HepG2 (cell line): ENCODE data around the gene MSL3B.

Source experiments
- ATAC-seq: fragments of 200-7000 bp; cut with Tn5 transposase; 3 replicates; pipeline ENCODE4 v1.9.1; 2020; ENCODE audit warnings: mild to moderate bottlenecking, moderate library complexity
- BruUV-seq: library from RNA; stranded (reverse); fragments of 400-500 nt; replicated peaks from 2 replicates; lab custom pipeline; 2021; lab: Mats Ljungman, UMichigan
- CTCF ChIA-PET: fragments of 300-600 bp; formaldehyde crosslinking; extraction: SDS; loops from one replicate; lab custom pipeline; 2021; ENCODE audit warnings: low total read pairs, inconsistent platforms, low intra/inter-chr PET ratio; lab: Yijun Ruan, JAX
- POLR2A ChIA-PET: fragments of 350-600 bp; sonication (Branson Sonifier 250); formaldehyde crosslinking; loops from one replicate; lab custom pipeline; 2020; ENCODE audit warnings: antibody characterized with exemption, inconsistent platforms; lab: Yijun Ruan, JAX
- DNase-seq: peaks from one replicate; pipeline ENCODE4 v3.0.0-alpha.2; 2015; ENCODE audit warnings: low spot score
- FAIRE-seq: peaks from 3 replicates; lab custom pipeline; 2011; peaks lifted over from hg19 to GRCh38; lab: Jason Lieb, UNC
- H2AFZ ChIP-seq: one replicate; pipeline ENCODE4 v1.6.1; 2011; ENCODE audit warnings: low read length, inconsistent platforms
- H3K27ac ChIP-seq: fragments of 300-600 bp; 3 replicates; pipeline ENCODE4 v1.8.0; 2011; ENCODE audit warnings: mixed run types, mild to moderate bottlenecking, mixed read lengths, low read length, inconsistent platforms; ENCODE audit not compliant: insufficient read depth; ENCODE audit errors: extremely low read length
- H3K27me3 ChIP-seq, 2 experiments: fragments of 200-600 bp in 1 of 2; 2 replicates in 1 of 2; 3 replicates in 1 of 2; pipeline versions ENCODE4 v1.6.0 to v1.8.0; 2011; ENCODE audit warnings: low read length in 2 of 2, mild to moderate bottlenecking in 2 of 2, moderate library complexity in 2 of 2, inconsistent platforms in 1 of 2; ENCODE audit not compliant: insufficient read depth in 2 of 2, control insufficient read depth in 1 of 2
- H3K36me3 ChIP-seq, 2 experiments: fragments of 200-600 bp in 1 of 2; replicated peaks in 1 of 2; 2 replicates in 1 of 2; 3 replicates in 1 of 2; pipeline versions ENCODE4 v1.5.1 to v1.8.0; 2011; ENCODE audit warnings: low read length in 2 of 2, inconsistent platforms in 1 of 2; ENCODE audit not compliant: insufficient read depth in 2 of 2, control insufficient read depth in 1 of 2
- H3K4me1 ChIP-seq: 2 replicates; pipeline ENCODE4 v1.5.1; 2012; ENCODE audit warnings: low read length, inconsistent platforms; ENCODE audit not compliant: insufficient read depth
- H3K4me2 ChIP-seq: 2 replicates; pipeline ENCODE4 v1.6.0; 2011; ENCODE audit warnings: low read depth, low read length, inconsistent platforms
- H3K4me3 ChIP-seq, 3 experiments: fragments of 200-600 bp in 1 of 3; sonication (generic), shearing (Covaris generic) in 1 of 3; replicated peaks in 1 of 3; 2 replicates each; pipeline ENCODE4 v1.5.1; 2011 to 2016; ENCODE audit warnings: low read length in 3 of 3, inconsistent platforms in 2 of 3, low read depth in 2 of 3, mild to moderate bottlenecking in 2 of 3, control low read depth in 1 of 3, mixed read lengths in 1 of 3; ENCODE audit not compliant: insufficient read depth in 1 of 3
- H3K79me2 ChIP-seq: one replicate; pipeline ENCODE4 v1.6.1; 2011; ENCODE audit warnings: low read length, inconsistent platforms; ENCODE audit not compliant: insufficient read depth
- H3K9ac ChIP-seq: 2 replicates; pipeline ENCODE4 v1.6.0; 2011; ENCODE audit warnings: mild to moderate bottlenecking, low read depth, low read length, inconsistent platforms; ENCODE audit not compliant: insufficient read depth
- H3K9me3 ChIP-seq: 2 replicates; pipeline ENCODE4 v1.5.1; 2012; ENCODE audit warnings: mild to moderate bottlenecking, low read length
- H4K20me1 ChIP-seq: 2 replicates; pipeline ENCODE4 v1.6.0; 2011; ENCODE audit warnings: inconsistent platforms, mild to moderate bottlenecking, low read length, moderate library complexity; ENCODE audit not compliant: insufficient read depth
- AFF4 ChIP-seq: sonication (generic); formaldehyde crosslinking; IDR thresholded peaks from 2 replicates; pipeline ENCODE4 v1.4.0; 2020; ENCODE audit warnings: missing genetic modification reagents
- HBP1 ChIP-seq: IDR thresholded peaks from 2 replicates; pipeline ENCODE4 v1.6.1; 2016; ENCODE audit warnings: low read depth, control low read depth
- MYC ChIP-seq: sonication (generic); formaldehyde crosslinking; IDR thresholded peaks from 2 replicates; pipeline ENCODE4 v1.9.0; 2021; ENCODE audit warnings: missing genetic modification reagents, borderline replicate concordance
- NCOA2 ChIP-seq: sonication (generic); formaldehyde crosslinking; IDR thresholded peaks from 2 replicates; pipeline ENCODE4 v1.8.0; 2022; ENCODE audit warnings: inconsistent platforms
- SKIL ChIP-seq: sonication (generic); formaldehyde crosslinking; IDR thresholded peaks from 2 replicates; pipeline ENCODE4 v1.8.0; 2022; ENCODE audit warnings: missing genetic modification reagents, mild to moderate bottlenecking, moderate library complexity, borderline replicate concordance
- TCF7L2 ChIP-seq: IDR thresholded peaks from 2 replicates; pipeline ENCODE4 v1.6.1; 2011; ENCODE audit warnings: mild to moderate bottlenecking, low read depth, low read length, moderate library complexity
- ZNF280B ChIP-seq: sonication (generic); formaldehyde crosslinking; IDR thresholded peaks from 2 replicates; pipeline ENCODE4 v1.5.0; 2020; ENCODE audit warnings: missing genetic modification reagents, mild to moderate bottlenecking, borderline replicate concordance
- ZNF296 ChIP-seq: sonication (generic); formaldehyde crosslinking; conservative IDR thresholded peaks from 2 replicates; pipeline ENCODE4 v1.5.0; 2020; ENCODE audit warnings: mild to moderate bottlenecking, missing genetic modification reagents
- ZNF598 ChIP-seq: sonication (generic); formaldehyde crosslinking; IDR thresholded peaks from 2 replicates; pipeline ENCODE4 v1.5.1; 2020; ENCODE audit warnings: mild to moderate bottlenecking, missing genetic modification reagents, borderline replicate concordance
- ZNF691 ChIP-seq: sonication (generic); formaldehyde crosslinking; IDR thresholded peaks from 2 replicates; pipeline ENCODE4 v1.4.0; 2020; ENCODE audit warnings: missing genetic modification reagents, low read depth, mild to moderate bottlenecking, borderline replicate concordance
- ZNF704 ChIP-seq: sonication (generic); formaldehyde crosslinking; IDR thresholded peaks from 2 replicates; pipeline ENCODE4 v1.8.1; 2023; ENCODE audit warnings: mild to moderate bottlenecking, inconsistent platforms, moderate library complexity, missing genetic modification reagents, borderline replicate concordance
- WGBS: methylation state at CpG from one replicate; pipeline ENCODE4 v1.1.6; 2017; ENCODE audit warnings: low lambda C conversion rate; 5-methylcytosine and 5-hydroxymethylcytosine counted together
- in situ Hi-C: cut with HindIII; loops from 2 replicates; pipeline ENCODE4 v1.10.0; 2017; ENCODE audit warnings: low pct_unique_long_range_greater_than_20kb; ENCODE audit not compliant: extremely low pct_ligation_motif_present
- intact Hi-C: fragments of 100-400 bp; cut with micrococcal nuclease; formaldehyde crosslinking; loops from one replicate; pipeline ENCODE4 v1.10.0; 2022; ENCODE audit not compliant: unreplicated experiment

MSL3B gene

GRCh38 chr2:233905945-233906344 lies 37.8 kb upstream of the MSL3B start (continued):
- TF ChIP-seq HBP1 (CRISPR knock-in tag) (no peak), ZNF691 (CRISPR knock-in tag) (no peak), MYC (CRISPR knock-in tag) (no peak)

- POLR2A ChIA-PET = no interaction called here
- no peak for FAIRE-seq
- no peak for TF ChIP-seq ZNF704 (CRISPR knock-in tag)
- TF ChIP-seq ZNF280B (CRISPR knock-in tag) = no peak
- TF ChIP-seq ZNF598 (CRISPR knock-in tag) = no peak
- TF ChIP-seq ZNF296 (CRISPR knock-in tag) = no peak
- TF ChIP-seq SKIL = no peak
- TF ChIP-seq NCOA2 (CRISPR knock-in tag) = no peak
- no peak for TF ChIP-seq TCF7L2
- no peak for TF ChIP-seq AFF4 (CRISPR knock-in tag)
Measured at GRCh38 chr2:233901884-233902283, 33.7 kb upstream of the MSL3B start.

More at GRCh38 chr2:233901884-233902283, 33.7 kb upstream of the MSL3B start:
- Histone ChIP-seq H2AFZ (no peak overlapping the region), H3K27ac (no peak overlapping the region), H3K27me3 (peaks cover 0 to 23% of the 10 kb centered on the region in 2 experiments; a peak in 3 of 5 replicates), H4K20me1 (no peaks in the 10 kb centered on the region), H3K79me2 (no peaks in the 10 kb centered on the region), H3K9me3 (no peaks in the 10 kb centered on the region), H3K4me2 (no peak overlapping the region), H3K36me3 (no peaks in the 10 kb centered on the region), H3K4me3 (no peak overlapping the region), H3K4me1 (no peaks in the 10 kb centered on the region), H3K9ac (no peak overlapping the region)
- intact Hi-C loops (no loop called here), in situ Hi-C loops (no loop called here)
- no TSS peak for BruUV-seq
- CTCF ChIA-PET = no interaction called here
- 27% methylated on average over 4 of the region's 4 CpGs for WGBS
- ATAC-seq (no peak), DNase-seq (no peak)
